ENCODE results near the gene NRXN2. TPM values are rescaled to one million over a fixed set of nuclear protein-coding genes. Genes with fewer than 3 reads are reported as not detected.

The NRXN2 gene
- total and polyA plus RNA-seq, 2 of the 13 experiments (the other 11 are each of a cell fraction or from before 2014, with no cell fraction given) = not detected

DNA sequence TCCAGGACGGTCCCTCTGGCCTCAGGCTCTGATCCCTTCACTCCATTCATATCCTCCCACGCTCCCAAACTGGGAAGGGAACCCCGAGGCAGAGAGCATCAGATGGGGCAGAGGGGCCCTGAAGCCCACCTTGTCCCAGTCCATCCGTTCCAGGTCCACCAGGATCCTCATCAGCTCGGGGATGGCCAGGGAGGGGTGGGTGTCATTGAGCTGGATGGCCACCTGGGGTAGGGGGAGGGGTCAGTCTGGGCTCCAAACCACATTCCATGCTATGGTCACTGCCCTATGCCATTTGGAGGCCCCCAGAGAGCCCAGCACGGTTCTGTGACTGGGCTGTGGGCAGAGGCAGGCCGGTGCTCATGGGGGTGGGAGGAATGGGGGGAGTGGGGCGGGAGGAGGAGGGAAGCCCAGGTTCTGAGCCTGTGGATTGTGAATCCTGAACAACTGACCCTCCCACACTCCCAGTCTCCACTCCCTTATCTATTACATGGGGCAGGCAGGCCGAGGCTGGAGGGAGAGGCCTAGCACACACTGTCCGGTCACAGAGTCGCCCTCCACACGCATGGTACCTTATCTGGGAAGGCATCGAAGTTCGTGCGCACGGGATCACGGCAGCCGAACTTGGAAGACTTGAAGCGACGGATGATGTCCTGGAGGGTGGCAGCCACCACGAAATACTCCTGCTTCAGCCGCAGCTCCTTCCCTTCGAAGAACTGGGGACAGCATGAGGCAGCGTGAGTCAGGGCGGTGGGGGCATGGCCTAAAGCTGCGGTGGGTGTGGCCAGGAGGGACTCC lies 31.3 kb upstream of the NRXN2 start (continued):
- TF ChIP-seq, protein P1, sequence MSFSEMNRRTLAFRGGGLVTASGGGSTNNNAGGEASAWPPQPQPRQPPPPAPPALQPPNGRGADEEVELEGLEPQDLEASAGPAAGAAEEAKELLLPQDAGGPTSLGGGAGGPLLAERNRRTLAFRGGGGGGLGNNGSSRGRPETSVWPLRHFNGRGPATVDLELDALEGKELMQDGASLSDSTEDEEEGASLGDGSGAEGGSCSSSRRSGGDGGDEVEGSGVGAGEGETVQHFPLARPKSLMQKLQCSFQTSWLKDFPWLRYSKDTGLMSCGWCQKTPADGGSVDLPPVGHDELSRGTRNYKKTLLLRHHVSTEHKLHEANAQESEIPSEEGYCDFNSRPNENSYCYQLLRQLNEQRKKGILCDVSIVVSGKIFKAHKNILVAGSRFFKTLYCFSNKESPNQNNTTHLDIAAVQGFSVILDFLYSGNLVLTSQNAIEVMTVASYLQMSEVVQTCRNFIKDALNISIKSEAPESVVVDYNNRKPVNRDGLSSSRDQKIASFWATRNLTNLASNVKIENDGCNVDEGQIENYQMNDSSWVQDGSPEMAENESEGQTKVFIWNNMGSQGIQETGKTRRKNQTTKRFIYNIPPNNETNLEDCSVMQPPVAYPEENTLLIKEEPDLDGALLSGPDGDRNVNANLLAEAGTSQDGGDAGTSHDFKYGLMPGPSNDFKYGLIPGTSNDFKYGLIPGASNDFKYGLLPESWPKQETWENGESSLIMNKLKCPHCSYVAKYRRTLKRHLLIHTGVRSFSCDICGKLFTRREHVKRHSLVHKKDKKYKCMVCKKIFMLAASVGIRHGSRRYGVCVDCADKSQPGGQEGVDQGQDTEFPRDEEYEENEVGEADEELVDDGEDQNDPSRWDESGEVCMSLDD (CRISPR knock-in tag; IDR thresholded peaks at IDR 0.05; ENCODE audit: borderline replicate concordance) = no peak

DNA sequence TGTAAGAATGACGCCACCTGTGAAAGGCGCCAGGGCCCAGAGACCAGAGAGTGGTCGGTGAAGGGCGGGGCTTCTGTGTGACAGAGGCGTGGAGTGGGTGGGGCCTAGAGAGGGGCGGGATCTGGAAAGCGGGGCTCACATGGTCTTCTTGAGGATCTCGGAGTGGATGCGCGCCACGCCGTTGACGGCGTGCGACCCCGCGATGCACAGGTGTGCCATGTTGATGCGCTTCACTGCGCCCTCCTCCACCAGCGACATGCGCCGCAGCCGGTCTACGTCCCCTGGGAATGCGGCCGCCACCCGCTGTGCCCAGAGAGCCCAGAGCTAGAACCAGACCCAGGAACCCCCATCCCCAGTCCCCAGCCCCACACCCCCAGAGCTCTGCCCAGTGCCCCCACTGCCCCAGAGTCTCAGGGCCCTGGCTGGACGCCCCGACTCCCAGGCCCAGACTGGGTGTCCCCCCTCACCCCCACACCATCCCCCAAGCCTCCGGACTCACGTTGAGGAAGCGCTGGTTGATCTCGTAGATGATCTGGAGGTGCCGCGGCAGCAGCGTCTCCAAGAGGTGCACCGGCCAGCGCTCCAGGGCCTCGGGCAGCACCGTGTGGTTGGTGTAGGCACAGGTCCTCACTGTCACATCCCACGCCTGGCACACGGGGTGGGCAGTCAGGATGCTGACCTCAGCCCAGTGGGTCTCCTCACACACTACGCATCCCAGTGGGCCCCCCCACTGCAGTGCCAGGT lies 30.6 kb upstream of the NRXN2 start:
- Histone ChIP-seq H3K36me3 (replicated peaks in 1 of 2; ENCODE audit: control insufficient read depth in 1 of 2, insufficient read depth in 2 of 2, low read length in 2 of 2) (no peaks in the 10 kb centered on the region), H2AFZ (ENCODE audit: low read length) (no peak overlapping the region), H3K9me3 (ENCODE audit: low read length) (no peaks in the 10 kb centered on the region), H4K20me1 (ENCODE audit: insufficient read depth, low read length) (no peaks in the 10 kb centered on the region), H3K4me1 (ENCODE audit: insufficient read depth, low read length) (peaks cover 27% of the 10 kb centered on the region), H3K9ac (ENCODE audit: insufficient read depth, low read depth, low read length) (no peak overlapping the region), H3K4me2 (ENCODE audit: low read depth, low read length) (no peak overlapping the region), H3K79me2 (ENCODE audit: insufficient read depth, low read length) (no peaks in the 10 kb centered on the region), H3K27ac (ENCODE audit: extremely low read length, insufficient read depth, low read length) (no peak overlapping the region), H3K27me3 (ENCODE audit: control insufficient read depth in 1 of 2, insufficient read depth in 2 of 2, low read length in 2 of 2) (peaks cover 3 to 15% of the 10 kb centered on the region in 2 experiments; a peak in 3 of 5 replicates), H3K4me3 (replicated peaks in 1 of 3; ENCODE audit: insufficient read depth in 1 of 3, low read depth in 2 of 3, low read length in 3 of 3) (no peak overlapping the region)
- BruUV-seq (replicated peaks) = no TSS peak
- in situ Hi-C loops (cut with HindIII; ENCODE audit: extremely low pct_ligation_motif_present, low pct_unique_long_range_greater_than_20kb) = no loop called here
- no peak for FAIRE-seq
- ChIA-PET CTCF (ENCODE audit: low intra/inter-chr PET ratio, low total read pairs) (no interaction called here), POLR2A (no interaction called here)
- no peak for ATAC-seq
- intact Hi-C loops (cut with micrococcal nuclease; ENCODE audit: unreplicated experiment) = no loop called here
- TF ChIP-seq, protein P2, sequence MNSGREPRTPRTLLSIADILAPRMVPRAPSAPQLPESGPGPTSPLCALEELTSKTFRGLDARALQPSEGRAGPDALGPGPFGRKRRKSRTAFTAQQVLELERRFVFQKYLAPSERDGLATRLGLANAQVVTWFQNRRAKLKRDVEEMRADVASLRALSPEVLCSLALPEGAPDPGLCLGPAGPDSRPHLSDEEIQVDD (CRISPR knock-in tag; IDR thresholded peaks at IDR 0.05; ENCODE audit: borderline replicate concordance) = no peak
- TF ChIP-seq ZNF557 (CRISPR knock-in tag; IDR thresholded peaks at IDR 0.05) = no peak
- TF ChIP-seq KAT7 (CRISPR knock-in tag; IDR thresholded peaks at IDR 0.05; ENCODE audit: borderline replicate concordance) = no peak
- no peak for TF ChIP-seq NRL (CRISPR knock-in tag; IDR thresholded peaks at IDR 0.05; ENCODE audit: borderline replicate concordance)
- TF ChIP-seq ZNF234 (CRISPR knock-in tag; conservative IDR thresholded peaks at IDR 0.05) = no peak
- no peak for TF ChIP-seq RFXANK (CRISPR knock-in tag; IDR thresholded peaks at IDR 0.05)
- TF ChIP-seq AKAP8 (CRISPR knock-in tag; IDR thresholded peaks at IDR 0.05) = no peak
- no peak for TF ChIP-seq ZC3H4 (CRISPR knock-in tag; IDR thresholded peaks at IDR 0.05; ENCODE audit: borderline replicate concordance)
- no peak for DNase-seq (ENCODE audit: low spot score)
- WGBS (ENCODE audit: low lambda C conversion rate) = 84% methylated on average over 33 of the region's 43 CpGs
